Neural progenitor cell (in vitro differentiated cells): ENCODE measurements around the gene ISCA2.

ENCODE experiments used
- EZH2 ChIP-seq: fragments of 200-600 bp; sonication (generic); IDR thresholded peaks from 2 replicates; pipeline ENCODE4 v1.6.1; 2017; ENCODE audit warnings: antibody characterized with exemption, mild to moderate bottlenecking, moderate library complexity
- EZH2phosphoT487 ChIP-seq: fragments of 200-600 bp; sonication (generic); IDR thresholded peaks from 2 replicates; pipeline ENCODE4 v1.6.1; 2017; ENCODE audit warnings: antibody characterized with exemption
- TF ChIP-seq, protein P1 (sequence below): fragments of 200-600 bp; sonication (generic); IDR thresholded peaks from 2 replicates; pipeline ENCODE4 v1.5.1; 2017; ENCODE audit warnings: antibody characterized with exemption, mild to moderate bottlenecking

DNA sequence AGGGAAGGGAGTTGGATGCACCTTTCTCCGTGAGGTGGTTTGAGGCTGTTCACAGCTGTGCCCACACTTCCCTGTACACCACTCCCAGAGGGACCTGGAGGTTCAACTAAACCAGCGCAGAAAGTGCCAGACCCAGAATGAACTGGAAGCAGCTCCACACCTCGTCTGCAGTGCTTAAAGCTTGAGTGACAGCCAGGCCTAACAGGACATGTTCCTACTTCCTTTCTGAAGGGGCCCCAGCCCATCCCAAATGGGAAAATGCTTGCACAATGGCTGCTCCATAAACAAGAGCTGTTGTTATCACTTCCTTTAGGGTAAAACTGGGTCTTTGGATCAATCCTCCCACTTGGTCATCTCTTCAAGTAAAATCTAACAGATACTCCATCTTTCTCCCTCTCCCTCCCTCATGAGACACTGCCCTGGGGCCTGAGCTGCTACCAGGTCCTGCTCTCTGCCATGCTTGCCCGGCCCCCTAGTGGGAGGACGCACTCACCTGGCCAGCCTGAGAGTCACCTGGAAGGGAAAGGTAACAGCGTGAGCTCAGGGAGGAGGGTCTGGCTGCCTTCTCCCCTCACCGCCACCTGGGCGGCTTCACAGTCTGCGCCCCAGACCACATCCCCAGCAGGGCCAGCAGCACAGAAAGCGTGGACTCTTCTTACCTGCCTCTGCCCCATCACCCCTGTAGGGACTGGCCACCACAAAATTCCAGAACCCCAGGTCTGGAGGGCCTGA lies 33.5 kb downstream of the ISCA2 start:
- TF ChIP-seq, protein P1, sequence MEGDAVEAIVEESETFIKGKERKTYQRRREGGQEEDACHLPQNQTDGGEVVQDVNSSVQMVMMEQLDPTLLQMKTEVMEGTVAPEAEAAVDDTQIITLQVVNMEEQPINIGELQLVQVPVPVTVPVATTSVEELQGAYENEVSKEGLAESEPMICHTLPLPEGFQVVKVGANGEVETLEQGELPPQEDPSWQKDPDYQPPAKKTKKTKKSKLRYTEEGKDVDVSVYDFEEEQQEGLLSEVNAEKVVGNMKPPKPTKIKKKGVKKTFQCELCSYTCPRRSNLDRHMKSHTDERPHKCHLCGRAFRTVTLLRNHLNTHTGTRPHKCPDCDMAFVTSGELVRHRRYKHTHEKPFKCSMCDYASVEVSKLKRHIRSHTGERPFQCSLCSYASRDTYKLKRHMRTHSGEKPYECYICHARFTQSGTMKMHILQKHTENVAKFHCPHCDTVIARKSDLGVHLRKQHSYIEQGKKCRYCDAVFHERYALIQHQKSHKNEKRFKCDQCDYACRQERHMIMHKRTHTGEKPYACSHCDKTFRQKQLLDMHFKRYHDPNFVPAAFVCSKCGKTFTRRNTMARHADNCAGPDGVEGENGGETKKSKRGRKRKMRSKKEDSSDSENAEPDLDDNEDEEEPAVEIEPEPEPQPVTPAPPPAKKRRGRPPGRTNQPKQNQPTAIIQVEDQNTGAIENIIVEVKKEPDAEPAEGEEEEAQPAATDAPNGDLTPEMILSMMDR: no peak
- TF ChIP-seq EZH2: no peak
- no peak for TF ChIP-seq EZH2phosphoT487
